HT1080 (cell line): Measurements from ENCODE around the gene TNFSF4. TPM values are rescaled to one million over a fixed set of nuclear protein-coding genes. Genes with fewer than 3 reads are reported as not detected.
A peak's percentile ranks its signal among the peaks of the same experiment; 100 is the strongest.
"Not testable (repeated sequence)": the region's sequence is repeated elsewhere in the genome, so short reads cannot be mapped to it uniquely, and the experiment has no call there.

Experiments
- DNase-seq: peaks from one replicate; pipeline ENCODE4 v3.0.0-alpha.2; 2015; ENCODE audit warnings: low read depth
- total RNA-seq: library from RNA; depleted of rRNA; stranded (reverse); fragments of >200 nt; shearing (Covaris generic); gene quantifications from 2 replicates; pipeline ENCODE4 v1.2.3, GENCODE V29; 2014; rRNA removed

The TNFSF4 gene
- total RNA-seq, 1 experiment from 2014 or later, result not detected

GRCh38 chr1:173168941-173169340 is 38.2 kb downstream of the TNFSF4 start:
- no peak for DNase-seq

- DNase-seq, result no peak
Measured at GRCh38 chr1:173164686-173165085, 42.4 kb downstream of the TNFSF4 start.

GRCh38 chr1:173164178-173164577 is 43.0 kb downstream of the TNFSF4 start:
- no peak for DNase-seq

GRCh38 chr1:173163222-173163621 is 43.9 kb downstream of the TNFSF4 start:
- DNase-seq, result no peak

GRCh38 chr1:173162601-173163000 is 44.5 kb downstream of the TNFSF4 start:
- DNase-seq, result no peak

- peak; percentile 88 for DNase-seq
Measured at GRCh38 chr1:173161510-173162221, 45.5 kb downstream of the TNFSF4 start.

GRCh38 chr1:173153964-173154363 is 53.2 kb downstream of the TNFSF4 start:
- DNase-seq, result not testable (repeated sequence)

- no peak for DNase-seq
Measured at GRCh38 chr1:173153503-173153902, 53.6 kb downstream of the TNFSF4 start.

GRCh38 chr1:173152598-173152997 is 54.5 kb downstream of the TNFSF4 start:
- DNase-seq, result no peak

GRCh38 chr1:173150795-173151194 is 56.3 kb downstream of the TNFSF4 start:
- no peak for DNase-seq

- peak; percentile 45 for DNase-seq
Measured at GRCh38 chr1:173149887-173150286, 57.2 kb downstream of the TNFSF4 start.

GRCh38 chr1:173148971-173149370 is 58.2 kb downstream of the TNFSF4 start:
- no peak for DNase-seq

GRCh38 chr1:173148545-173148944 is 58.6 kb downstream of the TNFSF4 start:
- DNase-seq, result no peak

GRCh38 chr1:173140733-173141132 is 66.4 kb downstream of the TNFSF4 start:
- DNase-seq, result no peak

GRCh38 chr1:173139706-173140105 is 67.4 kb downstream of the TNFSF4 start:
- no peak for DNase-seq

- DNase-seq, result no peak
Measured at GRCh38 chr1:173137107-173137706, 69.9 kb downstream of the TNFSF4 start.

GRCh38 chr1:173134800-173135199 is 72.3 kb downstream of the TNFSF4 start:
- DNase-seq, result no peak

GRCh38 chr1:173134029-173134428 is 73.1 kb downstream of the TNFSF4 start:
- no peak for DNase-seq

Other genes starting within 250 kb of the TNFSF4 start
- 0.03 TPM in 1 of 2 replicates, not detected in the other for gene TNFSF18, start 156.4 kb downstream of the TNFSF4 start, total RNA-seq